Activated CD8-positive, alpha-beta memory T cell treated with anti-CD3 and anti-CD28 coated beads, Interleukin-2, amount 50 U/mL, for 1 hour (primary cell): ENCODE measurements around the gene KCNJ15.

Experiments used
- DNase-seq: peaks from one replicate; pipeline ENCODE4 v3.0.0-alpha.2; 2020; ENCODE audit errors: extremely low read depth

The KCNJ15 gene

DNA sequence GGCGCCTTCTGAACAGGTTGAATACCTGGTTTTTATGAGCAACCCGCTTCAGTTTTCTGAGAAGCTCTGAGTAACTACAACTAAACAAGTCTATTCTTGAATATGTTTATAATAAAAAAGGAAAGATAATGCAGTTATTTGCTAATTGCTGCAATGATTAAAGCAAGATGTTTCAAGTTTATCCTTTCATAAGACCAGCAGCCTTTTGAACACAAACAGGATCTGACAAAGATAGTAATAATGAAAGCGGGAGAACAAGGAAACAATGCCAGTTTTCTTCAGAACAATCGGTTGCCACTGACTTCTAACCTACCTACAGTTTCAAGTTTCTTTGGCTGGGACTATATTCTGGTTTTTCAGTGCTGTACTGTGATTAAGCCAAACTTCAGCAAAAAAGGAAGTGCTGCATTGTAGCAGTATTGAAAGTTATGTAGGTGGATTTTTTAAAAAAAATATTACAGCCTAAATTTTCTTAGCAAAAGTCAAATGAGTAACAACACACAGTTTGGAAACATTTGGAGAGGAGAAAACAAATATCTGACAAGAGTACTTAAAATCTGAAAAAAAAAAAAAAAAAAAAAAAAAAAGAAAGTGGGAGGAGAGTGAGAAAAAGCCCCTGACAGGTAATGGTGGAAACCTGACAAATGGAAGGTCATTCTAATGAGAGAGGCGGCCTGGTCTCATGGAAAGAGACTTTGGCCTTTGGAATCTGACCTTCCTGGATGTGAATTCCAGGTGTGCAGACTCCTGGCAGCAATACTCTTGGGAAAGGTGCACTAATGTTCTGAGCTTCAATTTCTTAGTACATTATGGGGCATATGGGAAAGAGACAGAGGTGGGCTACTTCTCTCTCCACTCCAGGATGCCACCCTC, 11.4 kb downstream of the KCNJ15 start:
- DNase-seq, result no peak

DNA sequence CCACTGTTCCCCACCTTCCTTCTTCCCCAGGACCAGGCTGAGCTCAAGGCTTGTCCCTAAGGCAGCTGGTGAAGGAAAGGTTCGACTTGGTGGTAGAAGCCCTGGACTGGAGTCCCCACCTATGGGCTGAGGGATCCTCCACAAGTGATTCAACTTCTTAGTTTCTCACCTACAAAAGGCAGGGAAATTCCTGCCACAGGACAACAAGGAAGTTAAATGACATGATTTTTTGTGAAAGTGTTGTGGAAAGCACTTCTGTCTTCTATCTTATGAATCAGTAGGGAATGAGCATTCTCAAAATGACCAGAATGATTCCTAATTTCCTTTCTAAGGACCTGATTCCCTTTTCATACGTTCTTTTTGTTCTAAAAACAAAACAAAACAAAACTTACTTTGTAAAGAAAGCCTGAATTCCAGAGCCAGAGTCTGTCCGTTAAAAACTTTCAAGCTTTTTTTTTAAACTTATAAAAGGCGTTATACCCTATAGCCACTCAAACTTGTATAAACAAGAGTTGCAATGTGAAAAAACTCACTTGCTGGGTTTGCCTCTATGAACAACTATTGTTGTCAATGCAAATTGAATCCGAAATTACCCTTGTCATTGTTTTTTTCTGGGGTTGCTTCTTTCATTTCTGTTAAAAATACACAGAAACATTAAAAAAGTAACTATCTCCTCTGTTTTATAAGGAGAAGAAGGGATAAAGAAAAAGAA, 12.2 kb downstream of the KCNJ15 start:
- DNase-seq, result no peak

DNA sequence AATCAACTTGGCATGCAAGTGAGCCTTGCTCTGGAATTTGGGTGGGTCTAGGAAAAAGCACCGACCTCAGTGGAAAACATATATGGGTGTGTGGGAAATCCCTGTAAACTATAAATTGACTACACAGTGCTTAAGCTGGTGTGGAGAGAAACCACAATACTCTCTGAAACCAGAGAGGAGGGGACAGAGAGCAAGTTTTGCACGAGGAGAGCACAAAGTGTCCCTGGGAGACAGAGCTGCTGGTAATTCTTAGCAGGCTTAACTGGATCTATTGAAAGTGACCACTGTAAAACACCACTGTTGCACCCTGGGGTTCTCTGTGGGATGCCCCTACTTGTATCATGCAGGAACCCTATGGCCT, 12.8 kb downstream of the KCNJ15 start:
- DNase-seq, result no peak

DNA sequence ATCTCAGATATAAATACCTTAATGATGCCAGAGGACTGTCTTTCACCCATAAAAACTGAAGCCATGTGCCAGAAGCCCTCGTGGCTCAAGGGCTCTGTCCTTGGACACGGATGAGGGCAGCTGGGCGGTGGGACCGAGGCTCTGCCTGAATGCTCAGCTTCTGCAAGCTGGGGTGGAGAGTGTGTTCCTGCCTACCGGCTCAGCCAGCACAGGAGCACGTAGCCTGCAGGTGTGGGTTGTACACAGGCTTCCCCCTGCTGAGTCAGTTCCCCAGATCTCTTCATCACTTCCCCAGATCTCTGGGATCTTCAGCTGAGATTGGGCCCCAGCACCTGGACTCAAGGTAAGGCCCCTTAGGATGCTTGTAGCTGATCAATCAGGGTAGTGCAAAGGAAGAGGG, 15.4 kb downstream of the KCNJ15 start:
- DNase-seq, result no peak

DNA sequence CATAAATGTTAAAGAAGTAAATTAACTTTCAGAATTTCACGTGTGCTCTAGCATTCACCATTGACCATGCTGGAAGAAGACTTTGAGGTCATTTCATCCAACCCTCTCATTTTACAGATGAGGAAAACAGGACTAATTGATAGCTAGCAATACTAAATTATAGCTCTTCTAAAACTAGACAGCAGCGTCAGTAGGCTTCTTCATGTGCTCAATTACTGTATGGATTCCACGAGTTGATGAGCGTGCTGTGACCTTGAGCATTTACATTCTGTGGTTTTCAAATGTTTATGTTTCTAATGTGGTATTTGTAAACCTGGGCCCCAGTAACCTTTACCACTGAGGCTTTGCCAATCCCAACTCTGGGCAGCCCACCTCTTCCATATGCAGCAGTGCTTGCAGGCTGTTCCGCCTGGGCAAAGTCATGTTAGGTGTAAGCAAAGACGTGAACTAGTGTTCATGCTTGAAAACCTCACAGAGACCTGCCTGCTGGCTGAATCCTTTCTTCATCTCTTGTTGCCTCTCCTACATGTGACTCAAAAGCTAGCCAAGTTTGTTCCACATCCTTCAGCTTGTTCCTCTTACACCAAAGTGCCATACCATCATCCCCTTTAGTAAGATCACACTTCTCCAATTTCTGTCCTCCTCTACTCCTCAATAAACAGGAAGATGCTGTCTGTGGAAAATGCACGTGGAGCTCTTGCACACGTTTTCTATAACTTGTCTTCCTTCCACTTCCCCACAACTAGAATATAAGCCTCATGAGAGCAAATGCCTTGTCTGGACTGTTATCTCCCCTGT, 17.2 kb downstream of the KCNJ15 start:
- DNase-seq, result no peak

DNA sequence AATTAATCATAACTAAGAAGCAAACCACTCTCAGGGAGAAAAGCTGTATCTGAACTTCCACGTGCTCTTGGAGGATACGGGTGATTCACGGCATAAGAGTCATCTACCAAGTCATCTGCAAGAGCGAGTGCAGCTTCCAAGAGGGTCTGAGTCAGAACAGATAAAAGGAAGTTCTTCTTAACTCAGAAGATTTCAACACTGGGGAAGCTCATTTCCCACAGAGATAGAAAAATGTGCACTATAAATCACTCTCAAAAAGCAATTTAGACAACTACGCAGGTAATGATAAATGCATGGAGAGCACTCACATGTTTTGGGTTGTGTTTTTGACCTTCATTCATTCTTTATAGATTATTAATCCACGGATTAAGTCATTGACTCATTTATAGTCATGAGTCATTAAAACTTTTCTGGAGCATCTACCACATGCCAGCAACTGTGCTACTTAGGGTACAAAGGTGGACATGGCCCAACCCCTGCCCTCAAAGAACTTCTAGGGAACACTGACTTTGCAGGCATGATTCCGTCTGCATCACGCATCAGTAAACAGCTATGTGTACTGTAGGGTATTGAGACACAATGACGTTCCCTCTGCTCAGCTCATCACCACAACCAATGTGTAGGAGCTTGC, 20.8 kb downstream of the KCNJ15 start:
- DNase-seq, result no peak

DNA sequence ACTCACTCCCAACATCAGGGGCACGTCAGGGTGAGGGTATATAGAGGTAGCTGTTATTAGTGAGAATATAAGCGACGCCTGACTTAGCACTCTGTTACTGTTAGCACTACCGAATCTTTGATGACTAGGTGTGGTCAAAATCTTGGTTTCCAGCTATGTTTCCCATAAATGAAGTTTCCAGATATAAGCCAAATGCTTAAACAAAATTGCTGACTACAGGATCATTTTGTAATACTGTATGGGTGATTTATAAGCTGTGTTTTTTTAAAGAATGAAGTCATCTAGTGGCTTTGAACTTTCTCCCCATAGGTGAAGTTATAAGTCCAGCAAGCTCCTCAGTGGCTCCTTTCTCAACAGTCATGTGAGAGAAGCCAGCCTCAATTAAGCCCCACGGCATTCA, 23.7 kb downstream of the KCNJ15 start:
- DNase-seq, result no peak

DNA sequence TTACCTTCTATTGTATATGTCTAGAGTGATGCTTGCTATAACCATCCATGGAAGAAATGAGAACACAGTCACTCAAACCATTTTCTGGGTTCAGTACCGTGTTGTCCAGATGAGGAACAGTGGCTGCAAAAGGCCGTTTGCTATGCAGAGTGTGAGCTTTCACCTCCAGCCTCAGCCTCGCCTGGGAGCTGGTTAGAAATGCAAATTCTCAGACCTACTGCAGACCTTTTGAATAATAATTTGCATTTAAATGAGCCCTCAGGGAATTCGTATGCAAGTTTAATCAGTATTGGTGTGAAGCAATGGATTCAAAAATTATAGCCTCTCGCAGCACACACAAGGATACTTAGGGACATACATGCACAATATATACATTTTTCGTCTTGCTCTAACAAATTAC, 24.1 kb downstream of the KCNJ15 start:
- no peak for DNase-seq

DNA sequence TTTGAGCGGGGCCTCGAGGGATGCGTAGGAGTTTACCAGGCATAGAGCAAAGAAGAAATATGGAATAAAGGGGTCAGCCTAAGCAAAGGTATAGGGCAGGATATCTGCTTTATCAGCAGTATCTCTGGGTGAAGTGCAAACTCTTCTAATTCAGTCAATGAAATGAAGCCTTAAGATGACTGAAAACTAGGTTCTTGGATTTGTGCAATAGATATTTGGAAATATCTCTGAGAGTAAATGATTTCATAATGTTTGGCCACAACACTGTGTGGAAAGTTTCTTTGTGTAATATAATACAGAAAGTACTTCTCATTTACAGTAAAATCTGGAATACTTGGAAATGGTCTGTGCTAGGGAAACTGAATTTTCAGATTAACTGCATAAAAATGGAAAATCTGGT, 26.1 kb downstream of the KCNJ15 start:
- no peak for DNase-seq

DNA sequence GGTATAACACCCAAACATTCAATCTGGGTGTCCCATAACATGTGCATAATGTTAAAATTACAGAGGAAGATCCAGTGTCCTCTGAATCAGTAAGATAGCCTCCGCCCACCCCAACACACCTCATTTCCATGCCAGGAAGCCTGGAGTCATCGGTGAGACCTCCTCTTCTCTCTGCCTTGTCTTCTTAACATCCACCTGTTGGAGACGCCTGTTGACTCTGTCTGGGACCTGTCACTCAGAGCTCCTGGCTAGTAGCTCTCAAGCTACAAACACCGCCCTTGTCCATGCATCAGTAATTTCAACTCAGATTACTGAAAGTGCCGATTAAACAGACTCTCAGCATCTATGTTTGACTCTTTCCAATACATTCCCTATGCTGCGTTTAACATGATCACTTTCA, 27.4 kb downstream of the KCNJ15 start:
- no peak for DNase-seq

DNA sequence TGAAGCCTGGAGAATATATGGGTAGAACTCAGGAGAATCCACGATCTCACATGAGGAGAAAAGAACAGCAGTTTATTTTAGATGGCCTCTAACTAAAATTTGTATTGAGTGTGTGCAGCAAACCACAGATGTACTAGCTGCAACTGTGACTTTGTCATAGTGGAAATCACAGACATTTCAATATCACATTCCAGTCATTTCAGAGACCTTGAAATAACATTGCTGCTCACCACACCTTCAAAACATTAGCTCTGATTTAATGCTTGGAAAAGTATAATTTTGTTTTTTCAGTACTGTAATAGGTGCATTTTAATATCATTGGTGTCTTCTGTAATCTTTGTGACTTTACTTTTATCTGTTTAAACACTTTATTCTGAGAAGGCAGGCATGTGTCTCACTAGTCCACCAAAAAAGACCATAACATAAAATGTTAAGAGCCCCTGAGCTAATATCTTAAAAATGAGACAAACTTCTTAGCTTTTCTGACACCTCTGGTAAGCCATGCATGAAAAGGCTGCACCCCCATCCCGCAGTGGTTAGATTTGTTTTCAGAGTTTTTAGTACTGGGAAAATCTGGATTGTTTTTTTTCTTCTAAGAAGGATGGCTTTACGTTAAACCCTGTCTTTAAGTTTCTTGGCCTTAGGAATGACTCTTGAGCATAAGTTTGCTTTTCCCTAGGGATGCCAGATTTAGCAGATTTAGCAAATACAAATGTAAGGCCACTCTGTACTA, 30.1 kb downstream of the KCNJ15 start:
- no peak for DNase-seq

DNA sequence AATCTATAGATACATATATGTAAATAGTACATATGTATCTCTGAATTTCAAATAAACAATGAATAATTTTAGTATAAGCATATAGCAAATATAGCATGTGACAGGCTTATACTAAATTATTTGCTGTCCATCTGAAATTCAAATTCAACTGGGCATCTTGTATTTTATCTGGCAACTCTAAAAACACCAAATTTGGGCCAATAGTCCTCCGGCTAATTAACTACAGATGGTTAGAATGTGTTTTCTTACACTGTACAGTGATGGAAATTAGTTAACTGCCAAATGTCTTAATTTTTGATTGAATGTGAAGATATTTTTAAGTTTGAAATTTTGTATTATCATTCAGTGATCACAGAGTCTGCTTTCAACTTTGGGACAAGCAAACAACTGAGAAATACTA, 30.7 kb downstream of the KCNJ15 start:
- DNase-seq, result no peak

DNA sequence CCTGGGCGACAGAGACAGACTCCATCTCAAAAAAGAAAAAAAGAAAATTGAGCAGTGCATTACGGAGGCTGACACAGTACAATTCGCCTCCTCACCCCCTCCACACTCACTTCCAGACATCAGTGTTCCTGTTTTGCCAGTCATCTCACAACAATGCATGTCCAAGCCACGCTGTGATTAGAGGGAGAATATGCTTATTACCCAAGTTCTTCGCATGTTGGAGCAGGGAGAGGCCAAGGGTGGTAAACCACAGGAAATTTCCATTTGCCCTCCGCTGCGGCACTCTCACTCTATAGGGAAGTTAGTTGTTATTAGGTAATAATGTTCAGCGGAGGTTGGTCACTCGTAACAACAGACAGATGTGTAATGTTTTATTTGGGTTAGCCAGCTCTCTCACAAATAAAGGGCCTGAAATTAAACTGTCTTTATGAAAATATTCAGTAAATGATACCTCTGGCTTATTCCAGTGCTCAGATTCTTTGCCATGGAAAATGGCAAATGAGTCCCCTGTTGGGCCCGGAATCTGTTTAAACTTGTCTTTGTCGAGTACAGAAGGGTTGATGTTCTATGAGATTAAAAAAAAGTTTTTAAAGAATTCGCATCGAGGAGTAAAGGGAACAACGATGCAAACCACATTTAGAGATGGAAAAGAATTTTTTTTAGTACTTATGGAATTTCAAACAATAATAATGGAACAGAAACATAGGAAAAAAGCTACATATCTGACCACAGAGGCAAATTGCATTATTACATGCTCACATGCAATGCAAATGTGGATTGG, 33.1 kb downstream of the KCNJ15 start:
- no peak for DNase-seq

DNA sequence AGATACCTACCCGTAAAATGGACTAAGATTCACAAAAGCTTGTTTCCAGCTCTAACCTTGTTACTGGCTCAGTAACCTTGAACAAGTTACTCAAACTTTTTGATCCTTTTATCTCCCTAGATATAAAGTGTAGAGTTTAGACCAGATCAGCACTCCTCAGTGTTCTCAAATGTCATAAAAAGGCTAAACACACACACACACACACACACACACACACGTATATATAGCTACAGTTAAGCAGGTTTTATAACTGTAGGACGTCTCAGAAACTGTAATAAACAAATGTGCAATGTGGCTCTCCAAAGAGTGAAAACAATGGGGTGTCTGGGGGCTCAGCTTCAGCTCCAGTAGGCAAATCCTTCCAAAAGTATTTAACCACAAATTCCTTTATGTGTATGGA, 34.0 kb downstream of the KCNJ15 start:
- DNase-seq, result no peak

DNA sequence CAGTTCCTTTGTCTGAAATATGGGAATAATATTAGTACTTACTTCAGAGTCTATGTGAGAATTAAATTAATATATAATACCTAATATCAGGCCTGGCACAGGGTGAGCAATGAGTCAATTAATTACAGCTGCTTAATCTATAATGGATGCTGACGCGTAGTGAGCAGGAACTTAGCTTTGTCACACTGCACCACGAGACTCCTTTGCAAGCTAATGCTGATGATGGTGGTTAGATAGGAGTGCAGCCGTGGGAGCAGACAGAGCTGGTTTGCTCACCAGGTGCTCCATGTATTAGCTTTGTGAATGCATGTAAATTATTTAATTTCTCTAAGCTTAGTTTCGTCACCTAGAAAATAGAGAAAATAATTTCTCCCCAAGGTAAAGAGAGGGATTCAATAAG, 35.1 kb downstream of the KCNJ15 start:
- no peak for DNase-seq

DNA sequence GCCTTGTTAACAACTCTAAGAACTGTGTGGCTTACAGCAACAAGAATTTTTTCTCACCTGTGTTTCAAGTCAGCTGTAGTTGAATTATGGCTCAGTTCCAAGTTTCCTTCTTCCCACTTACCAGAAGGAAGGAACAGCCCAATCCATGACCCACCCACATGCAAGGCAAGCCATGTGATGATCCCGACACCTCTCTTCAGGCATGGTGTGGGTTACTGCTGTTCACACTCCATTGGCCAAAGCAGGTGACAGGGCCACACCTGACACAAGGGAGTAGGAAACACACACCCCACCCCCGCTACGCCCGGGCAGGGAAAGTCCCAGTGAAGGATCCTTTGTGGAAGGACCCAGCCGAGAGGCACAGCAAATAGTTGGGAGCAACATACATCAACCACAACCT, 36.3 kb downstream of the KCNJ15 start:
- no peak for DNase-seq

DNA sequence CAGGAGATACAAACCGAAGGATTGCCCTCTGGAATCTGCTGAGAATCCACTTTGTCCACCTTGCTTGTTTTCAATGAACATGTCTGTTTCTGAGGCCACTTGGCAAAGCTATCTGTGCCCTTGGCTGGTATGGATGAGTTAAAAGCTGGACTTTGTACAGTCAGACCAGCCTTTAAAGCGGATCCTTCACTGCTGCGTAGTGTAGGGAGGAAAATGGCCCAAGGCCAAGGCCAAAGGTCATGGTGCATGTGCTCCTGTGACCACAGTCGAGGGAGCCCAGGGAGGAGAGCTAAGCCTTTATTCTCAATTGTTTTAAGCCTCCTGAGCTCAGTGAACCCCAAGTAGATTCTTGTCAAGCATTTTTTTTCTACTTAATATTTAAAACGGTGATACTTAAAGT, 37.0 kb downstream of the KCNJ15 start:
- DNase-seq, result no peak

DNA sequence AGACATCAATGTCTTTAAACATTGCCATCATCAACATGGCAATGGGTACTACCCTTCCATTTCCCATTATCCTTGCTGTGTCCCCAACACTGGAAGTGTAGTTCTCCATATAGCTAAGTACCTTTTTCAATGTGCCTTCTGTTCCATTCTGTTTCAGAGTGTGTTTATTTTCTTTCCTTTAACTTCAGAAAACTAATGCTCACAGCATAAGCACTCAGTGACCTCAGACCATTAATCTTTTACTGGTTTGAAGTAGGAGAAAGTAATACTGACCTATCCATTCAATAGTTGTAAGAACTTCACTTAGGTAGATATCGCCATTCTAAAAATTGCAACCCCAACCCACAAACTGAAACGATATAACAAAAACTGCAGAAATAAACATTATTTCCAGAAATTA, 37.8 kb downstream of the KCNJ15 start:
- DNase-seq, result no peak

DNA sequence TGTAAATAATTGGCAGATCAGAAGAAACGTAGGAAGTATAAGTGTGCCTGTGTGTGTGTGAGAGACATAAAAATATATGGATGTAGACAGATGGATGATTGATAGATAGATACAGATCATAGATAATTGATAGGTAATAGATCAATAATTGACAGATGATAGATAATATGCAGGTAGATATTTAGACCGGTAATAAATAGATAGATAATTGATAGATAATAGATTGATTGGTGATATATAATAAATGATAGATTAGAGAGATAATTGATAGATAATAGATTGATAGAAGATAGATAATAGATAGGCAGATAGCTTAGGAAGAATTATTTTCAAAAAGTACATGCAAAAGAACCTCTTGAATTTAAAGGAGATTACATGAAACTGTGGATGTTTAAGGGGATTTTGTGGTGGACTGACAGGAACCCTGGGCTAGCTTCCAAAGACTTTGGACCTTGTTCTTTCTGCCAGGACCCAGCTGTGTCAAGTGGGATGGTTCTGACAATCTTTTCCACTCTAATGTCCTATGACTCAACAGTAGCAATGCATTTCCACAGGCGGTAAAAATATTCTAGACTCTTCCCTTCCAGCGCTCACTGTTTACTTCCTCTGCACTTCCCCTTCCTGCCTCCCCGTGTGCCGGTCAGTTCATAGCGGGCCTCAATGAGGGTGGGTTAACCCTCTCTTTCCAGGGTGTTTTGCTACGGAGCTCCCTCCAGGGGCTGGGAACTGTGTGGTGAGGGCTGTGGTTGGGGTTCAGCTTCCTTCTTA, 39.4 kb downstream of the KCNJ15 start:
- DNase-seq, result no peak

DNA sequence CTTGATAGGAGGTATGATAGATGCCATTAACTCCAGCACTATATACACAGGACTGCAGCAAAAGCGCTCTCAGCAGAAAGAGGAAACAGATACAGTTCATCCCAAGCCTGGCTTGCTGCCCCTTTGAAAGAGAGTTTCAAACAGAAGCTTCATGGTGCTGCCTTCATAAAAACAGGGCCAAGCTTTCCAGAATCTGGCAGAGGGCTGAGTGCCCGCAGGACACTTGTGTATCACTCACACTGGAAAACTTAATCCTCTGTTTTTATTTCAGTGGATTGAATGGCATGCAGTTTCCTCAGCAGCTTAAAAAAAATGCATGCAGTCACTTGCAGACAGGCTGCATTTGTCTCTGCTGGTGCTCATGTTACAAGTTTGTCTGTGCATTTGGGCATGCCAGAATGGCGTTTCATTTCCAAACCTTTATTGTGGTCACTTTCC, 40.4 kb downstream of the KCNJ15 start:
- DNase-seq, result no peak
